Activated CD4-positive, alpha-beta T cell treated with anti-CD3 and anti-CD28 coated beads, Interleukin-2, Interleukin-6, amounts not matched to agents 100 ng/mL and 50 ng/mL, durations not matched to agents 16 hours and 8 hours (primary cell): ENCODE results near the gene ANKRD35.
"Not testable (repeated sequence)": the region's sequence is repeated elsewhere in the genome, so short reads cannot be mapped to it uniquely, and the experiment has no call there.

Experiments used
- DNase-seq: peaks from one replicate; pipeline ENCODE4 v3.0.0-alpha.2; 2020

The ANKRD35 gene

DNA sequence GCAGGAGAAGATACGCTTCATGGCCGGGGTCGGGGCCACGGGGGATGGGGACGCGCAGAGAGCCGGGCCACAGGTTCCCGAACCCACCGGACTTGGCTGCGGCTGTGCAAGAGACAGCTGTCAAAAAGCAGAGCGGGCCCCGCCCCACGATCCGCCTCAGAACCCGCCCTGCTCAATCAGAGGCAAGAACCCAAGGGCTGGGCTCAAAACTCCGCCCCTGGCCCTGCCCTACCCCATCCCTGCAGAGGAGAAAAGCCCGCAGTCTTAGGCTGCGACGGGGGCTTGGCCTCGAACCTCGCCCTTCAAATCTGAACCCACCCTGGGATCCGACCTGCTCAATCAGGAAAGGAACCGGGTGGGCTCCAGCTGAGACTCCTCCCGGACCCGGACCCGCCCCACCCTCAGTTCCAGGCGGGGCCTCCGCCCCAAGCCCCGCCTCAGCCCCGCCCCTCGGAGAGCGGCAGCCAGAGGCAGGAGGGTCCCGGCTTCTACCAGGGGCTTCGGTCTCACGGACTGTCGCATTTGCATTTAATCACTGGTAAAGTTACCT lies at the start of gene ANKRD35:
ANKRD35 (minus strand) TSS at position 129 of the 550 bp plus-strand sequence; CDS start at position 21, 108 bp downstream.
- peak; percentile 79 for DNase-seq

DNA sequence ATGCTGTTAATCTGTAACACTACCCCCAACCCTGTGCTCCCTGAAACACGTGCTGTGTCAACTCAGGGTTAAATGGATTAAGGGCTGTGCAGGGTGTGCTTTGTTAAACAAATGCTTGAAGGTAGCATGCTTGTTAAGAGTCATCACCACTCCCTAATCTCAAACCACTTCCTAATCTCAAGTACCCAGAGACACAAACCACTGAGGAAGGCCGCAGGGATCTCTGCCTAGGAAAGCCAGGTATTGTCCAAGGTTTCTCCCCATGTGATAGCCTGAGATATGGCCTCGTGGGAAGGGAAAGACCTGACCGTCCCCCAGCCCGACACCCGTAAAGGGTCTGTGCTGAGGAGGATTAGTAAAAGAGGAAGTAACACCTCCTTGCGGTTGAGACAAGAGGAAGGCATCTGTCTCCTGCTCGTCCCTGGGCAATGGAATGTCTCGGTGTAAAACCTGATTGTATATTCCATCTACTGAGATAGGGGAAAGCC lies 46.9 kb upstream of the ANKRD35 start:
- peak; percentile 61 for DNase-seq

- peak; percentile 23 for DNase-seq
Observed at GRCh38 chr1:145927916-145928643, 42.4 kb upstream of the ANKRD35 start.

- peak; percentile 98 for DNase-seq
Observed at GRCh38 chr1:145927063-145927886, 41.6 kb upstream of the ANKRD35 start, which contains the start of gene RBM8A. RBM8A (minus strand) TSS chr1:145927484; CDS start chr1:145927426, 58 bp downstream.

GRCh38 chr1:145926686-145927062 lies 41.0 kb upstream of the ANKRD35 start:
- DNase-seq: peak; percentile 65

DNA sequence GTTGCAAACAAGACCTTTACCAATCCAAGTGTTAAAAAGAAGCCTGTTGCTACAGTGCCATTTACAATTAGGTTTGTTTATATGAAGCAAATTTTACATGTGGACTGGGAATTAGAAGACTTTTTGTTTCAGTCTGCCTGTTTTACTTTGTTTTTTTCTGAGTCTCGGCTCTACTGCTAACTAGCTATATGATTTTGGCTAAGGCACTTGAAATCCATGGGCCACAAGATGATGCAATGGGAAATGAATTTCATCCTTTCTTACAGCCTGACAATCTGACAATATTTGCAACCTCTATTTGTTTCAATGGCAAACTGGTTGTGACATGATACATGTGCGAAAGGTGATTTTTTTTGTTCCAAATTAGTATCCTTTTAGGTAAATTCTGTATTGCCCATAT lies 36.6 kb upstream of the ANKRD35 start:
- no peak for DNase-seq

DNA sequence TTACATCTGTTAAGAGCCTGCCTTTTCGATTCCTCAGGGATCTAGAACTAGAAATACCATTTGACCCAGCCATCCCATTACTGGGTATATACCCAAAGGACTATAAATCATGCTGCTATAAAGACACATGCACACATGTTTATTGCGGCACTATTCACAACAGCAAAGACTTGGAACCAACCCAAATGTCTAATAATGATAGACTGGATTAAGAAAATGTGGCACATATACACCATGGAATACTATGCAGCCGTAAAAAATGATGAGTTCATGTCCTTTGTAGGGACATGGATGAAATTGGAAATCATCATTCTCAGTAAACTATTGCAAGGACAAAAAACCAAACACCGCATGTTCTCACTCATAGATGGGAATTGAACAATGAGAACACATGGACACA lies 34.6 kb upstream of the ANKRD35 start:
- not testable (repeated sequence) for DNase-seq

DNA sequence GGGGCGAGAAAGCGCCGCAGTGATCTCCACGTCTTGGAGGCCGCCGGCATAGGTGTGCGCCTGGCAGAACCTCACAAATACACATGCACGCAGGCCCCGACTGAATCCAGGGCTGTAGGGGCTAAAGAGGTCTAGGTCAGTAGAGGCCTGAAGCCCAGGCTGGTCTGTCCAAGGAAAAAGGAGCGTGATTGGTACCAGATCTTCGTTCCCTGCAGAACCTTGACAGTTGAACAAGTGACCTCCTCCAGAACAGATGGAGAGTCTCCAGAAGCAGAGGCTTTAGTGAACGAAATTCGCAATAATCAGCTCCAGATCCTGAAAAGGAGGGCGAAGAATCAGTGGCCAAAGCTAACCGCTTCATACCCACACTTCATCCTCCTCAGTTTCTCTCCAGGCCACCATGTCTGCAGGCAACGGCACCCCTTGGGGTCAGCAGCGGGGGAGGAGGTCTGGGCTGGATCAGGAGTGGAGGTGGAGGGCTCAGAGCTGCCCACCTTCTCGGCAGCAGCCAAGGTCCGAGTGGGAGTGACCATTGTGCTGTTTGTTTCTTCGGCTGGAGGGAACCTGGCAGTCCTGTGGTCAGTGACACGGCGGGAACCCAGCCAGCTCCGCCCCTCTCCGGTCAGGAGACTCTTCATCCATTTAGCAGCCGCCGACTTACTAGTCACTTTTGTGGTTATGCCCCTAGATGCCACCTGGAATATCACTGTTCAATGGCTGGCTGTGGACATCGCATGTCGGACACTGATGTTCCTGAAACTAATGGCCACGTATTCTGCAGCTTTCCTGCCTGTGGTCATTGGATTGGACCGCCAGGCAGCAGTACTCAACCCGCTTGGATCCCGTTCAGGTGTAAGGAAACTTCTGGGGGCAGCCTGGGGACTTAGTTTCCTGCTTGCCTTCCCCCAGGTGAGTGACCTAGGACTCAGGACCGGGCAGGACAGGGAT lies 33.6 kb upstream of the ANKRD35 start:
- peak; percentile 38 for DNase-seq

GRCh38 chr1:145918144-145918991 lies 32.7 kb upstream of the ANKRD35 start, which contains the start of gene PEX11B:
PEX11B (minus strand) TSS chr1:145918717; CDS start chr1:145918688, 29 bp downstream.
- peak; percentile 93 for DNase-seq

DNA sequence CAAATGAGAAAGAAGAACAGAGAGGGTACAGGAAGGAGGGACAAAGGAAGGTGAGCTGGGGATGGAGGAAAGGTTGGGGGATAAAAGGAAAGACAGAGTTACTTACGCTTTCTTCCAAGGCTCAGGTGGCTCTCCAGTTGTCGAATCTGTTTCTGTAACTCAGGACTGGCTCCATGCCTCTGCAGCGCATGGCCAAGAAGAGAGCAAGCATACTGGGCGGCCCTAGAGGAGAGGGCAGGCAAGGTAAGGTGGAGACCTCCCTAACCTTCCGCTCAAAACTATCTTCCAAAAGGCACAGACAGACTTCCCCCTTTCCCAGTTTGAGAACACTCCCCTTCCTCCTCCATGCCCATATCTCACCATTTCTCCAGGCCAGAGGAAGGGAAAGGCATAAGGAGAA lies 31.9 kb upstream of the ANKRD35 start:
- DNase-seq: no peak

DNA sequence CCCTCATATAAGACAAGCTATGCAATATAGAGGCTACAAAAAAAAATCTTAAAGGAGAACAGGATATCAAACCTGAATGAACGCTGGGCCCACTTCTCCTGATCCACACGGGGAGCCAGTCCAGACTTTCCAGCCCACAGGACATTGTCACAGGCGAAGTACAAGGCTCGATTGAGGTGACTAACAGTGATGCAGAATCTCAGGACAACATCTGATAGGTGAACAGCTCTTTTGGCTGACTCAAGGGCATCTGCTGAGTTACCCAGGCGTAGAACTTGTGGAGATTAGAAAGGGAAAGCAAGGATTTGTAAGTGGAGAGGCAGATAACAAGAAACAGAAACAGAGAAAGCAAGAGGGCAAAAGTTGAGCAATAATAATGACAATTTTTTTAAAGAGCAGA lies 31.1 kb upstream of the ANKRD35 start:
- no peak for DNase-seq

GRCh38 chr1:145912128-145912641 lies 26.5 kb upstream of the ANKRD35 start:
- no peak for DNase-seq

DNA sequence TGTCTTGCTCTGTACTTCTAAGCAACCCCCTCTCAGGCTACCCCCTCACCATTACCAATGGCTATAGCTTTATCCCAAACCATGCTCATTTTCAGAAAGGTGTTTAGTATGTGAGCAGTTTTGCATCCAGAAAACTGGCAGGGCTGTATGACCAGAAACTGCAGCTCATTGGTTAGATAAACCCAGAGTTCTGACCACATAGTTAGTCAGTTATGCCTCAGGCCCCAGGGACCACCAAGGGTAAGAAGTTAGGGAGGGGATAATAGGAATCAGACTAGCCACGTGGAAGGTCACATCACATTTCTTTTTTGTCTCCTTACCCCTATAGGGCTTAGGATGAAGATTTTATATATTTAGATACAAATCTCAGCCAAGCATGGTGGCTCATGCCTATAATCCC lies 23.0 kb upstream of the ANKRD35 start:
- DNase-seq: no peak

DNA sequence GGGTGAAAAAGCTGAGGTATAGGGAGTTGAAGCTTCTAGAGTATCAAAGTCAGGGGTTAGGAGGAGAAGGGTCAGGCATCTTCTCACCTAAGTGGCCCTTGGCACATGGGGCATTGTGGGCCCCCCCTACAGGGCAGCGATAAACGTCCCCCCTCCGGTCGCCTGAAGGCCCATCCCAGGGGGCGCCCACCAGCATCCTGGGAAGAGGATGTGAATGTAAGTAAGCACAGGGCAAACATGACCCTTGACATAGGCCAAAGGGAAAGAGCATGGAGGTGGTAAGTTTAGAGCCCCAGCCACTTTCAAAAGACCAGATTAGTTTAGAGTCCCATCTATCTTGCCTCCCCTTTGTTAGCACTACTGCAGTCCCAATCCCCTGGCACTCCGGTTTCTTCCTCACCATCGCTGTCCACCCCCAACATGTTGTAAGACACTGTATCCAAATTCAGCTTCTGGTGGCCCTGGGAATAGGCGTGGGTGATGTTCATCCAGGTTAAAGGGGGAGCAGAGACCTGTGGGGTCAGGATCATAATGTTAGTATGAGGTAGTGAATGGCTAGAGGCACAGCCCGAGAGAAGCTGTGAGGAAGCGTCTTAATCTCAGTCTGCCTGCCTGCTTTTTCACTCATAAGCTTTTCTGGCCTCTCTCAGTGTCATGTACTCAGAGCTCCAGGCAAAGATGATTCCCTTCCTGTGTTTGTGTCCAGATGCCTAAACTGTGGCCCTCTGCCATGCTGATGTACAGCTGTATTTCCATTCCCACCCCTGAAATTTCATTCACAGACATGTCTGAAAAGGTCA lies 21.5 kb upstream of the ANKRD35 start:
- DNase-seq: no peak

GRCh38 chr1:145901312-145902021 lies 15.8 kb upstream of the ANKRD35 start:
- no peak for DNase-seq

GRCh38 chr1:145898756-145899155 lies 13.1 kb upstream of the ANKRD35 start:
- DNase-seq: no peak

- no peak for DNase-seq
Observed at GRCh38 chr1:145897969-145898368, 12.3 kb upstream of the ANKRD35 start.

DNA sequence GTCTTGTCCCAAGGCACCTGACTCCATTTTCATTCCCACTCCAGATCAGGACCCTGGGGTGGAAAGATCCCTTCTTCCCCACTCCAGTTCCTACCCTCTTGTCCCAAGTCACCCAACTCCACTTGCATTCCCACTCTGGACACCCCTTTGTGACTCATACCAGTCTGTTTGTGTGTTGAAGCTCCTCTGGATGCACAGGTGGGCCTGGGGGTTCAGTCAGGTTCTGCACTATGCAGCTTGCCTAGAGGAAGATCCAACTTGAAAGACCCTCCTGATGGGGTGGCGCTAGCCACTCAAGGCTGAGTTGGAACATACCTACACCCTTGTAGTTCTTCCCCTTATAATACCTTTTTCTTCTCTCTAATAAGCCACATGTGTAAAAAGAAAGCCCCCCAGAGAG lies 9.8 kb upstream of the ANKRD35 start:
- DNase-seq: no peak

- DNase-seq: no peak
Observed at GRCh38 chr1:145893306-145894055, 7.8 kb upstream of the ANKRD35 start.
